Endothelial cell (in vitro differentiated cells): ENCODE measurements around the gene XYLT2. TPM values are rescaled to one million over a fixed set of nuclear protein-coding genes. Genes with fewer than 3 reads are reported as not detected.

ENCODE experiments used
- DNase-seq: peaks from one replicate; pipeline ENCODE4 v3.0.0; 2021; ENCODE audit warnings: low spot score
- H3K27ac Mint-ChIP-seq: one replicate; pipeline ENCODE4 v1.8.0; 2021; ENCODE audit warnings: mixed read lengths, inconsistent platforms; ENCODE audit not compliant: unreplicated experiment
- H3K27me3 Mint-ChIP-seq: one replicate; pipeline ENCODE4 v1.8.0; 2021; ENCODE audit warnings: mild to moderate bottlenecking, moderate library complexity, mixed read lengths, inconsistent platforms; ENCODE audit not compliant: unreplicated experiment
- H3K36me3 Mint-ChIP-seq: one replicate; pipeline ENCODE4 v1.8.0; 2021; ENCODE audit warnings: mild to moderate bottlenecking, low read depth, mixed read lengths, inconsistent platforms; ENCODE audit not compliant: unreplicated experiment
- H3K4me1 Mint-ChIP-seq: one replicate; pipeline ENCODE4 v1.8.0; 2021; ENCODE audit warnings: mild to moderate bottlenecking, mixed read lengths, inconsistent platforms; ENCODE audit not compliant: unreplicated experiment
- H3K4me3 Mint-ChIP-seq: one replicate; pipeline ENCODE4 v1.8.0; 2021; ENCODE audit warnings: mild to moderate bottlenecking, mixed read lengths, inconsistent platforms; ENCODE audit not compliant: unreplicated experiment
- H3K9me3 Mint-ChIP-seq: one replicate; pipeline ENCODE4 v1.8.0; 2021; ENCODE audit warnings: mixed read lengths, inconsistent platforms; ENCODE audit not compliant: unreplicated experiment
- total RNA-seq: library from RNA; stranded (reverse); fragmentation: NEBNext Ultra II Directional; extraction: Animal tissue kit (Norgen Biotek cat#: 25700); gene quantifications from one replicate; pipeline ENCODE4 v1.2.1, GENCODE V29; 2021; ENCODE audit not compliant: unreplicated experiment
- TF ChIP-seq, protein P1 (sequence below): fragments of 200-600 bp; sonication (generic); IDR thresholded peaks from one replicate; pipeline ENCODE4 v1.5.0; 2021; ENCODE audit warnings: antibody characterized with exemption; ENCODE audit not compliant: unreplicated experiment

XYLT2 gene
- total RNA-seq, 1 donor from 2014 or later = 23.1 TPM

DNA sequence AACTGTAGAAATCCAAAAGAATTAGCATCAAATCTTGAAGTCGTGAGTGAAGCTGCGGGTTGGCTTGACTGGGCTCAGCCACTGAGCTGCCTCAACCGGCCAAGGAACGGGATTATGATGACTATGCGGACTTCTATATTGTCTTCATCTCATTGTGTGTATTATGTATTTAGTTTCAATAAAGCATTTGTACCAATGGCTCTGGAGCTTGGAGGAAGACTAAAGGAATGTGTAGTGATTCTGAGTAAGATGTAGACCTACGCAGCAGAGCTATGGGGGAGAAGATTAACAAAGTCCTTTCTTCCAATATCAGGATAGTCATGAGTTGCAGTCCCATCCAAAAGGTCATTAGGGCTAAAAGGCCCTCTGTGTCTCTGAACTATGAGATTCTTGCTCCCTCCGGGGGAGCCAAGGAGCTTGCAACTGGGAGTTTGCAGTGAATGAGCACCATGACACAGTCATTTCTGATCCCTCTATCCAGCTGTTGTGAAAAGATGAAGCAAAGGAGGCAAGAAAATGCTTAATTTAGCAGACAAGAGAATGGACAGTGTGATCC lies 35.4 kb downstream of the XYLT2 start:
- no peaks in the 10 kb centered on the region for H3K4me1 Mint-ChIP-seq
- peaks cover 38% of the 10 kb centered on the region for H3K36me3 Mint-ChIP-seq

DNA sequence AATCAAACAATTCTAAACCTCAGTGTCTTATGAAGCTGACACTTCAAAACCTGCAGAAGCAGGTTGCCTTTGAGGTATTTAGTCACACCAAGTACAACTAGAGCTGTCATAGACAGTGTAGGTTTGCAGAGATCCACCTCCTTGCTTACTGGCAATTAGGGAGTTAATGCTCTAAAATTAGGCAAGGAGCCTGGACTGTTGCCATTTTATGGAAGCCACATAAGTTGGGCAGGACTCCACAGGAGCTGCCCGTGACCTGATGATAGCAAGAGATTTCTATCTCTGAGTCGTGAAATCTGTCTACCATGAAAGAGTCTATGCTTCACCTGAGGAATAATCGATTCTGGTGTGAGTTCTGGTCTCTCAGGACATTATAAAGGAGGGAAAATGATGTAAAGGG lies 36.0 kb downstream of the XYLT2 start:
- Mint-ChIP-seq H3K36me3 (peaks cover 44% of the 10 kb centered on the region), H3K4me3 (no peak overlapping the region), H3K4me1 (no peaks in the 10 kb centered on the region), H3K27me3 (no peaks in the 10 kb centered on the region), H3K27ac (no peak overlapping the region), H3K9me3 (no peaks in the 10 kb centered on the region)
- TF ChIP-seq, protein P1, sequence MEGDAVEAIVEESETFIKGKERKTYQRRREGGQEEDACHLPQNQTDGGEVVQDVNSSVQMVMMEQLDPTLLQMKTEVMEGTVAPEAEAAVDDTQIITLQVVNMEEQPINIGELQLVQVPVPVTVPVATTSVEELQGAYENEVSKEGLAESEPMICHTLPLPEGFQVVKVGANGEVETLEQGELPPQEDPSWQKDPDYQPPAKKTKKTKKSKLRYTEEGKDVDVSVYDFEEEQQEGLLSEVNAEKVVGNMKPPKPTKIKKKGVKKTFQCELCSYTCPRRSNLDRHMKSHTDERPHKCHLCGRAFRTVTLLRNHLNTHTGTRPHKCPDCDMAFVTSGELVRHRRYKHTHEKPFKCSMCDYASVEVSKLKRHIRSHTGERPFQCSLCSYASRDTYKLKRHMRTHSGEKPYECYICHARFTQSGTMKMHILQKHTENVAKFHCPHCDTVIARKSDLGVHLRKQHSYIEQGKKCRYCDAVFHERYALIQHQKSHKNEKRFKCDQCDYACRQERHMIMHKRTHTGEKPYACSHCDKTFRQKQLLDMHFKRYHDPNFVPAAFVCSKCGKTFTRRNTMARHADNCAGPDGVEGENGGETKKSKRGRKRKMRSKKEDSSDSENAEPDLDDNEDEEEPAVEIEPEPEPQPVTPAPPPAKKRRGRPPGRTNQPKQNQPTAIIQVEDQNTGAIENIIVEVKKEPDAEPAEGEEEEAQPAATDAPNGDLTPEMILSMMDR = no peak
- DNase-seq = no peak

More for the DNA sequence above, 35.4 kb downstream of the XYLT2 start:
- TF ChIP-seq, protein P1 = no peak
- no peak for DNase-seq
- Mint-ChIP-seq H3K4me3 (no peak overlapping the region), H3K27ac (no peak overlapping the region), H3K9me3 (no peaks in the 10 kb centered on the region), H3K27me3 (no peaks in the 10 kb centered on the region)

DNA sequence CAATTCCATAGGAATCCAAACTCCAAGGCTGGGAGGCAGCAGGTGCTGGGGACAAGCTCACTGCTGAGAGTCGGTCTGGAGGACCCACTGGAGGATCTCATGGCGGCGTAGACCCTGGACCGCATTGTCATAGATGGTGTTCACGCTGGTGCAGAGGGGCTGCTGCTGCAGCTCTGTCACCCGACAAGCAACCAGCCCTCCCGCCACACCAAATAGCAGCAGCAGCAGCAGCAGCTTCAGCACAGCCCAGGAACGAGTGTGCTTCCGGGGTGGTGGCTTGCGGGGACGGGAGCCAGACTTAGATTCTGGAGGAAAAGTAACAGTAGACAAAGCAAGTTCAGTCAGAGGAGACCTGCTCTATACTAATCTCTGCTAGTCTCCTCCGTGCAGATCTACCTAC lies 37.0 kb downstream of the XYLT2 start:
- Mint-ChIP-seq H3K36me3 (peaks cover 54% of the 10 kb centered on the region), H3K4me1 (no peaks in the 10 kb centered on the region), H3K27ac (no peak overlapping the region), H3K4me3 (no peak overlapping the region), H3K9me3 (no peaks in the 10 kb centered on the region), H3K27me3 (no peaks in the 10 kb centered on the region)
- DNase-seq = no peak
- TF ChIP-seq, protein P1 = no peak

DNA sequence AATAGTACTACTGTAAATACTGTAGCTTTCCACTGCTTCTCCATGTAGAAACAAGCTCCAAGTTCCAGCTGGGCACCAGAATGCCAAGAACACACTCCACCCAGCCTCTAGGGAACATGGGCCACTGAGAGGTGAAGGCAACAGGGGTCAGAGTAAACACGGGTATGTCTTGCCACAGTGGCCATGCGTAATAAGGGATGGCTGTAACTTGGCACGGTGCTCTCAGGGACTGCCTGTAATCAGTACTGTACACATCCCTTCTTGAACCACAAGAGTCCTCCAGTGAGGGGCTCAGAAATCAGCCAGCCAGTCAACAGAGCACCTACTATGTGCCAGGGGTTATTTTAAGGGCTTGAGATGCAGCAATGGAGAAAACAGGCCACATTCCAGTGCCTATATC lies 40.6 kb downstream of the XYLT2 start:
- H3K4me3 Mint-ChIP-seq = no peak overlapping the region
- peaks cover 3% of the 10 kb centered on the region for H3K27me3 Mint-ChIP-seq
- TF ChIP-seq, protein P1 = no peak
- no peak for DNase-seq
- no peak overlapping the region for H3K27ac Mint-ChIP-seq
- no peaks in the 10 kb centered on the region for H3K9me3 Mint-ChIP-seq
- no peaks in the 10 kb centered on the region for H3K4me1 Mint-ChIP-seq
- peaks cover 66% of the 10 kb centered on the region for H3K36me3 Mint-ChIP-seq

DNA sequence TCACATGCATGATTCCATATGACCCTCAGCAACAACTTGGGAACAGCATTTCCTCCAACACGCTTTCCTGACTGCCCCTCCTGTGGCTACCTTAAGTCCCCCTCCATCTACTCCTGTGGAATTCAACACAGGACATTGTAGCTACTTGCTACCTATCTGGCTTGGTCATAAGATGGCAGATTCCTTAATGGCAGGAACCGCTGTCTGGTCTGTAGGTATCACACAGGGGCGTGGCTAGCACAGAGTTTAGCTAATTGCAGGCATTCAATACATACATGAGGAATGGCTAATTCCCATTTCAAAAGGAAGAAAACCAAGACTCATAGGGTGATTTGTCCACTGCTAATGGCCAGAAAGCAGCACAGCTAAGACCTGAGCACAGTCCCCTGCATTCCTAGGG lies 42.8 kb downstream of the XYLT2 start:
- peaks cover 4% of the 10 kb centered on the region for H3K27me3 Mint-ChIP-seq
- H3K4me1 Mint-ChIP-seq = no peaks in the 10 kb centered on the region

More for the DNA sequence above, 42.8 kb downstream of the XYLT2 start:
- peak overlapping the region; percentile 18 for H3K4me3 Mint-ChIP-seq
- H3K9me3 Mint-ChIP-seq = no peaks in the 10 kb centered on the region
- no peak for DNase-seq
- H3K36me3 Mint-ChIP-seq = peaks cover 58% of the 10 kb centered on the region
- H3K27ac Mint-ChIP-seq = peak overlapping the region; percentile 30
- TF ChIP-seq, protein P1 = no peak
